Measurements from ENCODE around the gene PTPN18.

DNA sequence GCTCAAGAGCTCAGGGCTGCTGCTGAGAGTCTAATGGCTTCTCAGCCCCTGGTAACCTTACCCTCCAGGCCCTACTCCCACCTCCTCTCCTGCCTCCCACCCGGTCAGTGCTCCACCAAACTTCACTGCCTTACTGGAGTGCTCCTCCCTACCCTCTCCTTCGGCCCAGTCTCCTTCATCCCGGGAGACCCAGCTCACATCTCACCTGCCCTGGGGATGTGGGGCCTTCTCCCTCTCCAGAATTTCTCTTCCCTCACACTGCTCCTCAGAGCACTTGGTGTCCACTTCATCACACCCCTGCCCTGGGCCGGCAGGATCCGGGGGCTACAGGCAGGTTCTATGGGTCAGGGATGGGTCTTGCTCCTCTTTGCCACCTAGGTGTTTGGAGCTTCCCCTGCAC, 21.6 kb downstream of the PTPN18 start:
- TF ChIP-seq, protein P1, sequence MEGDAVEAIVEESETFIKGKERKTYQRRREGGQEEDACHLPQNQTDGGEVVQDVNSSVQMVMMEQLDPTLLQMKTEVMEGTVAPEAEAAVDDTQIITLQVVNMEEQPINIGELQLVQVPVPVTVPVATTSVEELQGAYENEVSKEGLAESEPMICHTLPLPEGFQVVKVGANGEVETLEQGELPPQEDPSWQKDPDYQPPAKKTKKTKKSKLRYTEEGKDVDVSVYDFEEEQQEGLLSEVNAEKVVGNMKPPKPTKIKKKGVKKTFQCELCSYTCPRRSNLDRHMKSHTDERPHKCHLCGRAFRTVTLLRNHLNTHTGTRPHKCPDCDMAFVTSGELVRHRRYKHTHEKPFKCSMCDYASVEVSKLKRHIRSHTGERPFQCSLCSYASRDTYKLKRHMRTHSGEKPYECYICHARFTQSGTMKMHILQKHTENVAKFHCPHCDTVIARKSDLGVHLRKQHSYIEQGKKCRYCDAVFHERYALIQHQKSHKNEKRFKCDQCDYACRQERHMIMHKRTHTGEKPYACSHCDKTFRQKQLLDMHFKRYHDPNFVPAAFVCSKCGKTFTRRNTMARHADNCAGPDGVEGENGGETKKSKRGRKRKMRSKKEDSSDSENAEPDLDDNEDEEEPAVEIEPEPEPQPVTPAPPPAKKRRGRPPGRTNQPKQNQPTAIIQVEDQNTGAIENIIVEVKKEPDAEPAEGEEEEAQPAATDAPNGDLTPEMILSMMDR (IDR thresholded peaks at IDR 0.05; ENCODE audit: low read depth, low read length) = no peak
- no peak for TF ChIP-seq EZH2phosphoT487 (IDR thresholded peaks at IDR 0.05; ENCODE audit: low read depth)
